ENCODE results near the gene KIF13A.

GRCh38 chr6:17856306-17856705 is 131.1 kb downstream of the KIF13A start:
- TF ChIP-seq CTCF (IDR thresholded peaks at IDR 0.05) (no peak), SIN3A (IDR thresholded peaks at IDR 0.05; ENCODE audit: borderline replicate concordance, insufficient read depth, low read depth, low read length) (no peak), REST (IDR thresholded peaks at IDR 0.05; ENCODE audit: insufficient read depth in 1 of 2, low read depth in 2 of 2, low read length in 1 of 2) (no peak)

All from Panc1 (cell line).